ENCODE measurements around the gene MEOX2.

MEOX2 gene

DNA sequence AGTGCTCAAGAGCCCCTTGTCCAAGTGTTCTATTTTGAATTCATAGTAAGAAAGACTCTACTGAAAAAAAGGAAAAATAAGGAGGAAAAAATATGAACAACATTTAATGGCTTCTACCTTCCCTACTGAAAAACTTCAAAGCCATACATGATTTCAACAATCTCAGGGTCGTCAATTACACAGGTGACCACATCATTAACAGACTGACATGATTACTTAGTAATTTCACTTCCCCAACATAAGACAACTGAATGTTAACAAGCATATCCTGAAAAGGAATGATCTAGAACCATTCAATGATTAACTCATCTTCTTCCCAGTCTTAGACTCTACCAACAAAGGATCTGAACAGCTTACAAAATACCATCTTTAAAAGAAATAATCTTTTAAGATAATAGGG lies 34.8 kb downstream of the MEOX2 start:
- DNase-seq (ENCODE audit: low read depth in 1 of 2, low spot score in 1 of 2) = no peak
- Histone ChIP-seq H3K27ac (replicated peaks) (no peak overlapping the region), H3K4me3 (replicated peaks; ENCODE audit: insufficient read depth, low read length) (no peak overlapping the region), H3K27me3 (ENCODE audit: insufficient read depth, poor library complexity, severe bottlenecking) (no peaks in the 10 kb centered on the region)
- TF ChIP-seq SPI1 (IDR thresholded peaks at IDR 0.05; ENCODE audit: borderline replicate concordance, low read depth) = no peak

GRCh38 chr7:15650787-15651186 lies 35.7 kb downstream of the MEOX2 start:
- Histone ChIP-seq H3K27ac (replicated peaks) (no peak overlapping the region), H3K4me3 (replicated peaks; ENCODE audit: insufficient read depth, low read length) (no peak overlapping the region), H3K27me3 (ENCODE audit: insufficient read depth, poor library complexity, severe bottlenecking) (no peaks in the 10 kb centered on the region)
- no peak for DNase-seq (ENCODE audit: low read depth in 1 of 2, low spot score in 1 of 2)
- TF ChIP-seq, protein P1, sequence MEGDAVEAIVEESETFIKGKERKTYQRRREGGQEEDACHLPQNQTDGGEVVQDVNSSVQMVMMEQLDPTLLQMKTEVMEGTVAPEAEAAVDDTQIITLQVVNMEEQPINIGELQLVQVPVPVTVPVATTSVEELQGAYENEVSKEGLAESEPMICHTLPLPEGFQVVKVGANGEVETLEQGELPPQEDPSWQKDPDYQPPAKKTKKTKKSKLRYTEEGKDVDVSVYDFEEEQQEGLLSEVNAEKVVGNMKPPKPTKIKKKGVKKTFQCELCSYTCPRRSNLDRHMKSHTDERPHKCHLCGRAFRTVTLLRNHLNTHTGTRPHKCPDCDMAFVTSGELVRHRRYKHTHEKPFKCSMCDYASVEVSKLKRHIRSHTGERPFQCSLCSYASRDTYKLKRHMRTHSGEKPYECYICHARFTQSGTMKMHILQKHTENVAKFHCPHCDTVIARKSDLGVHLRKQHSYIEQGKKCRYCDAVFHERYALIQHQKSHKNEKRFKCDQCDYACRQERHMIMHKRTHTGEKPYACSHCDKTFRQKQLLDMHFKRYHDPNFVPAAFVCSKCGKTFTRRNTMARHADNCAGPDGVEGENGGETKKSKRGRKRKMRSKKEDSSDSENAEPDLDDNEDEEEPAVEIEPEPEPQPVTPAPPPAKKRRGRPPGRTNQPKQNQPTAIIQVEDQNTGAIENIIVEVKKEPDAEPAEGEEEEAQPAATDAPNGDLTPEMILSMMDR (IDR thresholded peaks at IDR 0.05; ENCODE audit: insufficient read depth, low read length) = no peak
- TF ChIP-seq POLR2AphosphoS5 (IDR thresholded peaks at IDR 0.05; ENCODE audit: low read depth) = no peak
- TF ChIP-seq SPI1 (IDR thresholded peaks at IDR 0.05; ENCODE audit: borderline replicate concordance, low read depth) = no peak
- TF ChIP-seq GABPA (IDR thresholded peaks at IDR 0.05; ENCODE audit: low read depth) = no peak
- TF ChIP-seq REST (IDR thresholded peaks at IDR 0.05; ENCODE audit: insufficient replicate concordance, low read depth) = no peak

DNA sequence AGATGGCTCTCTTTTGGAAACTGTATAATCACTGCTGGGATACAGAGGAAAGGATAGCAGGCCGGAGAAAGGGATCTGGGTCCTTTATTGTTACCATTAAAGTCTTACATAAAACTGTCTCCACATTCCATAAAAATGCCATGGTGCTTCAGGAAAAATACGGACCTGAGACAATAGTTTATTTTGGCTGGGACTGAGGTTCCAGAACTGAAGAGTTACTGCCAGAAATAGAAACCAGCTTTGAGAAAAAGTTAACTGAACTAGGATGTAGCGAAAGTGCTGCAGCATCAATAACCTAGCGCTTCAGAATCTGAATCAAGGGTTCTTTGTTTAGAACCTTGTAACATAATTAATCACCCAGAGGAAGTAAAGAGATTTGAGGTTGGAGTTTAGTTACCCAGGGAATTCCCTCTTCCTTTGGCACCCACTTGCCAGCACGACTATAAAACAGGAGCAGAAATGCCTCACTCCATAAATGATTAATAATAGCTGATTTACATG lies 38.0 kb downstream of the MEOX2 start:
- Histone ChIP-seq H3K4me3 (replicated peaks; ENCODE audit: insufficient read depth, low read length) (no peak overlapping the region), H3K27ac (replicated peaks) (no peak overlapping the region), H3K27me3 (ENCODE audit: insufficient read depth, poor library complexity, severe bottlenecking) (no peaks in the 10 kb centered on the region)
- TF ChIP-seq POLR2AphosphoS5 (IDR thresholded peaks at IDR 0.05; ENCODE audit: low read depth) (no peak), SPI1 (IDR thresholded peaks at IDR 0.05; ENCODE audit: borderline replicate concordance, low read depth) (no peak), REST (IDR thresholded peaks at IDR 0.05; ENCODE audit: insufficient replicate concordance, low read depth) (no peak), GABPA (IDR thresholded peaks at IDR 0.05; ENCODE audit: low read depth) (no peak)
- TF ChIP-seq, protein P1 (IDR thresholded peaks at IDR 0.05; ENCODE audit: insufficient read depth, low read length) = no peak
- DNase-seq (ENCODE audit: low read depth in 1 of 2, low spot score in 1 of 2) = no peak

GRCh38 chr7:15647309-15647708 lies 39.2 kb downstream of the MEOX2 start:
- Histone ChIP-seq H3K4me3 (replicated peaks; ENCODE audit: insufficient read depth, low read length) (no peak overlapping the region), H3K27ac (replicated peaks) (no peak overlapping the region), H3K27me3 (ENCODE audit: insufficient read depth, poor library complexity, severe bottlenecking) (no peaks in the 10 kb centered on the region)
- DNase-seq (ENCODE audit: low read depth in 1 of 2, low spot score in 1 of 2) = no peak
- TF ChIP-seq SPI1 (IDR thresholded peaks at IDR 0.05; ENCODE audit: borderline replicate concordance, low read depth) (no peak), REST (IDR thresholded peaks at IDR 0.05; ENCODE audit: insufficient replicate concordance, low read depth) (no peak), GABPA (IDR thresholded peaks at IDR 0.05; ENCODE audit: low read depth) (no peak), POLR2AphosphoS5 (IDR thresholded peaks at IDR 0.05; ENCODE audit: low read depth) (no peak)
- TF ChIP-seq, protein P1 (IDR thresholded peaks at IDR 0.05; ENCODE audit: insufficient read depth, low read length) = no peak
